Activated naive CD4-positive, alpha-beta T cell treated with anti-CD3 and anti-CD28 coated beads, Interleukin-2, amount 50 U/mL, for 24 hours (primary cell): ENCODE measurements around the gene NACC1.

Experiments used
- H3K27ac Mint-ChIP-seq: one replicate; pipeline ENCODE4 v1.8.0; 2021; ENCODE audit warnings: mild to moderate bottlenecking, mixed read lengths
- H3K27me3 Mint-ChIP-seq: one replicate; pipeline ENCODE4 v1.8.0; 2021; ENCODE audit warnings: mixed read lengths
- H3K36me3 Mint-ChIP-seq: one replicate; pipeline ENCODE4 v1.8.0; 2021; ENCODE audit warnings: mixed read lengths
- H3K4me1 Mint-ChIP-seq: one replicate; pipeline ENCODE4 v1.8.0; 2021; ENCODE audit warnings: mixed read lengths
- H3K4me3 Mint-ChIP-seq: one replicate; pipeline ENCODE4 v1.8.0; 2021; ENCODE audit warnings: mild to moderate bottlenecking, mixed read lengths
- H3K9me3 Mint-ChIP-seq: one replicate; pipeline ENCODE4 v1.8.0; 2021; ENCODE audit warnings: mixed read lengths

The NACC1 gene

GRCh38 chr19:13093407-13094105 is 24.5 kb upstream of the NACC1 start:
- H3K36me3 Mint-ChIP-seq, result no peaks in the 10 kb centered on the region
- peaks cover 13% of the 10 kb centered on the region for H3K27me3 Mint-ChIP-seq
- peaks cover 18% of the 10 kb centered on the region for H3K4me1 Mint-ChIP-seq
- H3K9me3 Mint-ChIP-seq, result no peaks in the 10 kb centered on the region
- no peak overlapping the region for H3K4me3 Mint-ChIP-seq
- H3K27ac Mint-ChIP-seq, result no peak overlapping the region

DNA sequence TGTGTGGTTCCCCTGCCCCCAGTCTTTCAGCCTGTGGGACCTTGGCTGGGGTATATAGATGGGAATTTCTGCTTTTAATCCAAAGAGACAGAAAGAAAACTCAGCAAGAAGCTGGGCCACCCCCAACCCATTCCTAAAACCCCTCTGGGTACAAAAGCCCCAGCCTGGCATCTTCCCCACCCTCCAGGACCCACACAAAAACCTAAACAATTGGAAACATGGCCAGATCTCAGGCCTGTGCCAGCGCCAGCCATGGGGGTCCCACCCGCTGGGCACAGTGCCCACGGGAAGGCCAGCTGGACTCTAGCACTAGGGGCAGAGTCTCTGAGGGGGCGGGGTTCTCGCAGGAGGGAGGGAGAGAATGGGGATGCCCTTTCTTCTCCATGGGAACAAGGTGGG is 24.0 kb upstream of the NACC1 start:
- Mint-ChIP-seq H3K9me3 (no peaks in the 10 kb centered on the region), H3K4me1 (peaks cover 22% of the 10 kb centered on the region), H3K27me3 (peaks cover 13% of the 10 kb centered on the region), H3K36me3 (no peaks in the 10 kb centered on the region), H3K27ac (peak overlapping the region; percentile 12), H3K4me3 (no peak overlapping the region)

DNA sequence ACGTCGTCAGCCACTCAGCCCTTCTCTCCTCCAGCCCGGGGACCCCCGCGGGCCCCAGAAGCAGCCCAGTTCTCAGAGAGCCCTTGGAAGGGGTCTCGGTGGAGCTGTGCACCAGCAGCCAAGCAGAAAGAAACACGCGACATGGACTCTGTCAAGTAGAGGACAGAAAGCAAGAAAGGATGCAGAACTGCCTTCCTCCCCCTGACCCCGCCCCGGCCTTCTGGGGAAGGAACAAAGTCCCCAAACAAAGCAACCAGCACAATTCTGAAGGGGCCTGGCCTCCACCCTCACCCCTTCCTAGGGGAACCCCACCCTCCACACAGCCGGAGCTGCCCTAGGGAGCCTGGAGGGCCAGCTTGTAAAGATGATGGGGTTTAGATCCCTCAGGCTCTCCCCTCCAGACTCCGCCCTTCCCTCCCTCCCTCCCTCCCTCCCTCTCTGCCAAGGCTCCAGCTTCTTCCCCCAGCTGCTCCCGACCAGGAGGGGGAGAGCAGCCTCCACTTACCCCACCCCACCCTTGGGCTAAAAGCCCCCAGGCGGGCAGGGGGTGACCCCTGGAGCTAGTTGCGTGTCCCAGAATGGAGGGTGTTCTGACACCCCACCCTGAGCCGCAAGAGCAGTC is 23.2 kb upstream of the NACC1 start:
- no peak overlapping the region for H3K27ac Mint-ChIP-seq
- H3K9me3 Mint-ChIP-seq, result no peaks in the 10 kb centered on the region
- H3K4me3 Mint-ChIP-seq, result no peak overlapping the region
- no peaks in the 10 kb centered on the region for H3K36me3 Mint-ChIP-seq
- peaks cover 25% of the 10 kb centered on the region for H3K4me1 Mint-ChIP-seq
- peaks cover 13% of the 10 kb centered on the region for H3K27me3 Mint-ChIP-seq

- no peaks in the 10 kb centered on the region for H3K36me3 Mint-ChIP-seq
- peaks cover 31% of the 10 kb centered on the region for H3K4me1 Mint-ChIP-seq
- no peak overlapping the region for H3K27ac Mint-ChIP-seq
- H3K27me3 Mint-ChIP-seq, result peaks cover 13% of the 10 kb centered on the region
- H3K9me3 Mint-ChIP-seq, result no peaks in the 10 kb centered on the region
- no peak overlapping the region for H3K4me3 Mint-ChIP-seq
These were observed 22.7 kb upstream of the NACC1 start for GRCh38 chr19:13095393-13095784.

GRCh38 chr19:13095934-13096927 is 21.8 kb upstream of the NACC1 start:
- H3K36me3 Mint-ChIP-seq, result no peaks in the 10 kb centered on the region
- H3K4me3 Mint-ChIP-seq, result peak overlapping the region; percentile 51
- H3K9me3 Mint-ChIP-seq, result no peaks in the 10 kb centered on the region
- H3K27me3 Mint-ChIP-seq, result peaks cover 13% of the 10 kb centered on the region
- peaks cover 34% of the 10 kb centered on the region for H3K4me1 Mint-ChIP-seq
- peak overlapping the region; percentile 11 for H3K27ac Mint-ChIP-seq

DNA sequence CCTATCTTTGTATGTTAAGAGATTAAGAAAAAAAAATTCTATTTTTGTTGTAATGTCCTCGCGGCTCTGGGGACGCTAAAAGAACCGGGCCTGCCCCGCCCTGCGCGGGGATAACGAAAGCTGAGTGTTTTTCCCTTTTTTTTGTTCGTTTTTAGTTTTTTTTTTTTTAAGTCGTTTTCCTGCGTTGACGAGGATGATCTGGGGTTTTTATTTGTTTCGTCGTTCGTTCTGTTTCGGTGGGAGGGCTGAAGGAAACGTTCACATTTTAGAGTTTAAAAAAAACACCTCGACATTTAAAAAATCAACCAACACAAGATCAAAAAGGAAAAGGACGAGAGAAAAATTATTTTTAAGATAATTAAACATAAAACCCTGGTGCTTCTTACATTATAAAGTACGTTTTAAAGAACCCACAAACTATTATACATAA is 21.0 kb upstream of the NACC1 start:
- H3K36me3 Mint-ChIP-seq, result no peaks in the 10 kb centered on the region
- no peaks in the 10 kb centered on the region for H3K9me3 Mint-ChIP-seq
- H3K27ac Mint-ChIP-seq, result peak overlapping the region; percentile 51
- H3K4me3 Mint-ChIP-seq, result peak overlapping the region; percentile 73
- peaks cover 13% of the 10 kb centered on the region for H3K27me3 Mint-ChIP-seq
- peaks cover 42% of the 10 kb centered on the region for H3K4me1 Mint-ChIP-seq

DNA sequence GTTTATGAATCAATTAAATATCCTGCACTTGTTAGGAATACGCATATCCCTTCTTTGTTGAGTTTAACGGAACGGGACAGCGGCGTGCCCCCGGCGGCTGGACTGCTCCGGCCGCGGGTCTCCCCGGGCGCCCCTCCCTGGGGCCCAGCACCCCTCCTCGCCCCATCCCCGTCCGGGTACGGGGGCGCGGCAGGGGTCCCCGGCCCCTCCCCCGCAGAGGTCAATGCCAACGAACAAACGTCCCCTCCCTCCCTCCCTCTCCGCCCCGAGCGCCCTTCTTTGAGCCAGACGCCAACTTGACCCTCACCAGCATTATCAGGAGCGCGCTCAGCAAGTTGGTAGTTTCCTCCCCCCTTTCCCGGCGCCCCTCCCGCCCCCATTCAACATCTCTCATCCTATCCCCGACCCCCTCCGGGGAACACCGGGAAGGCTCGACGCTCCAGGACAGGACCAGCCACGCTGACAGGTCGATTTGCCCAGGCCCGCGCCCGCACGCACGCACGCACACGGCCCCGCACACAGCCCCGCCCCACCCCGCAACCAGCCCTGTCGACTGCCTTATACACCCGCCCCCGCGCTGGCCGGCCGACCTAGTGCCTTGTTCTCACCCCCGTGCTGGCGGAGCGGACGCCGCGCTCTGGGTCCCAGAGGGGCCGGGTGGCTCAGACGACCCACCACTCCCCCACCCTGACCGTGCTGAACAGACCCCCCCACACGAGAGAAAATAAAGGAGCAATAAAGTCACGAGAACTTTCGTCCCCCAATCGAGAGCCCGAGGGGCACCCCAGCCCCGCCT is 20.4 kb upstream of the NACC1 start:
- Mint-ChIP-seq H3K27me3 (peaks cover 13% of the 10 kb centered on the region), H3K4me3 (no peak overlapping the region), H3K9me3 (no peaks in the 10 kb centered on the region), H3K36me3 (no peaks in the 10 kb centered on the region), H3K27ac (no peak overlapping the region), H3K4me1 (peaks cover 46% of the 10 kb centered on the region)

DNA sequence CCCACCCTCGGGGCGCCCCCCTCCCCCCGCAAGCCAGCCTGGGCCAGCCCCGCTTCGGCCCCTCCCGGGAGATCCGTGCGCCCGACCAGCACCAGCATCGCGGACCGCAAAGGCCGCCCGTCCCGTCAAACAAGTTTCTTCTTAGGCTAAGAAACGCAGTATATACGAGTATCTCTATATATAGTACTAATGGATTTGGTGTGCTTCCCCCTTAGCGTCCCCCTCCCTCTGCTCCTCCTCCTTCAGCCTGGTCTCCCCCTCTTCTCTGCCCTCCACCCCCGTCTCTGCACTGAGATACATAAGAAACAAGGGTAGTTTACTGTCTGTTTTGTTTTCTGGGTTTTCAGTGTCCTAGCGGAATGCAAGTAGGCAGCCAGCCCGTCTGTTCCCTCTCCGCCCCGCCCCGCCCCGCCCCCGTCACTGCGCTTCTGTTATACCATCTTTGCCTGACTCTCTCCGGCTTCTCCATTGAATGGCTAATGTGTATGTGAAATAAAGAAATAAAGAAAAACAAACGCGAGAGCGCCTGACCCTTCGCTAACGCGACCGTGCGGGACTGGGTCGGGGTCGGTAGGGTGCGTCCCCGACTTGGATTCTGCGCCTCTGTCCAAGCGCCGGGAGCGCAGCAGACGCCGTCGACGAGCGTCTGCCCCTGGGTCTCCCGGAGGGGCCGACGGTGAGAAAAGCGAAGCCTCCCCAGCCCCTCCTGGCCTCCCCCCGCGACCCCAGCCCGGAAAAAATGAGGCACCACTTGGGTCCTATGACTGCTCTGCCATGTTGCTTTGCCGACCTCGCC is 19.6 kb upstream of the NACC1 start:
- H3K4me3 Mint-ChIP-seq, result peak overlapping the region; percentile 79
- no peaks in the 10 kb centered on the region for H3K36me3 Mint-ChIP-seq
- H3K4me1 Mint-ChIP-seq, result peaks cover 51% of the 10 kb centered on the region
- no peak overlapping the region for H3K27ac Mint-ChIP-seq
- peaks cover 13% of the 10 kb centered on the region for H3K27me3 Mint-ChIP-seq
- H3K9me3 Mint-ChIP-seq, result no peaks in the 10 kb centered on the region

- H3K27ac Mint-ChIP-seq, result peak overlapping the region; percentile 92
- H3K36me3 Mint-ChIP-seq, result no peaks in the 10 kb centered on the region
- no peaks in the 10 kb centered on the region for H3K9me3 Mint-ChIP-seq
- peak overlapping the region; percentile 79 for H3K4me3 Mint-ChIP-seq
- peaks cover 52% of the 10 kb centered on the region for H3K4me1 Mint-ChIP-seq
- peaks cover 11% of the 10 kb centered on the region for H3K27me3 Mint-ChIP-seq
These were observed 18.7 kb upstream of the NACC1 start for GRCh38 chr19:13099073-13099999.

- no peaks in the 10 kb centered on the region for H3K9me3 Mint-ChIP-seq
- peak overlapping the region; percentile 79 for H3K4me3 Mint-ChIP-seq
- H3K4me1 Mint-ChIP-seq, result peaks cover 55% of the 10 kb centered on the region
These were observed 18.0 kb upstream of the NACC1 start for GRCh38 chr19:13100031-13100588.

DNA sequence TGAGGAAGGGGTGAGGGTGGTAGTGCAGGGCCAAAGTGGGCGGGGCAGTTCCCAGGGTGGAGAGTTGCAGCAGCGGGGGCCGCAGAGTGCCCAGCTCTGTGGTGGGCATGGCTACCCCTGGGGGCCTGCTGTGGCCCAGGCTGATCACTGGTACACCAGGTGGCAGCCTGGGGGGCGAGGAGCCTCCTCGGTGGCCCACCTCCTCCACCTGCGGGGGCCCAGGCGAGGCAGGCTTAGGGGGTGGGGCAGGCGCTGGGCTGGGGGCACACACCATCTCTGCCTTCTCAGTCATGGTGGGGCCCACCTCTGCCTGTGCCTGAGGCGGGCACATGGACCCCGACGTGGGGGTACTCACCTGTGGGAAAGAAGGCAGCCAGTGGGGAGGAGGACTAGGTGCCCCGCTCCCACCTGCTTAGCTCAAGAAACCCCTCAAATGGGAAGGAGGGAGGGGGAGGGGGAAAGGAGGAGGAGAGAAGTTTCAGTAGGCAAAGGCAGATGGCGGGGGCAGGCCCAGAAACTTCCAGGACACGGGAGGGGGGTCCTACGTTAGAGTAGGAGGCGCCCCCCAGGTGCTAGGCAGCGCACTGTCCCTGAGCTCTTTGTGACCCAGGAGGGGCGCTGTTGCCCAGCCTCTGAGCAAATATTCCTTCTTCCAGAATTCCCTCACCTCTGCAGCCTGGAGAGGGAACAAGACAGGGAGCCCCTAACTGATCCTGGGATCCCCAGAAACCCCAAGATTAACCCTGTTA is 17.0 kb upstream of the NACC1 start:
- Mint-ChIP-seq H3K36me3 (no peaks in the 10 kb centered on the region), H3K27me3 (peaks cover 9% of the 10 kb centered on the region), H3K4me1 (peaks cover 51% of the 10 kb centered on the region), H3K27ac (no peak overlapping the region), H3K9me3 (no peaks in the 10 kb centered on the region), H3K4me3 (peak overlapping the region; percentile 44)

More at GRCh38 chr19:13100031-13100588, 18.0 kb upstream of the NACC1 start:
- Mint-ChIP-seq H3K27me3 (peaks cover 10% of the 10 kb centered on the region), H3K27ac (peak overlapping the region; percentile 92), H3K36me3 (no peaks in the 10 kb centered on the region)

GRCh38 chr19:13101590-13102415 is 16.3 kb upstream of the NACC1 start:
- Mint-ChIP-seq H3K4me1 (peaks cover 49% of the 10 kb centered on the region), H3K9me3 (no peaks in the 10 kb centered on the region), H3K27me3 (peaks cover 6% of the 10 kb centered on the region), H3K27ac (peak overlapping the region; percentile 70), H3K36me3 (no peaks in the 10 kb centered on the region), H3K4me3 (peak overlapping the region; percentile 71)
